ENCODE measurements around the gene FAM200B.
"Not testable (repeated sequence)": the region's sequence is repeated elsewhere in the genome, so short reads cannot be mapped to it uniquely, and the experiment has no call there.

FAM200B gene

GRCh38 chr4:15720851-15721250, 39.2 kb downstream of the FAM200B start:
- Histone ChIP-seq H3K4me1 (ENCODE audit: low read length) (no peaks in the 10 kb centered on the region), H2AFZ (ENCODE audit: low read depth, low read length) (no peak overlapping the region), H3K9ac (ENCODE audit: low read length) (no peak overlapping the region), H4K20me1 (ENCODE audit: insufficient read depth, low read length) (no peaks in the 10 kb centered on the region), H3K4me3 (ENCODE audit: low read length) (no peak overlapping the region), H3K79me2 (ENCODE audit: low read length) (no peaks in the 10 kb centered on the region), H3K9me3 (ENCODE audit: insufficient read depth, low read length) (no peaks in the 10 kb centered on the region), H3K36me3 (replicated peaks; ENCODE audit: low read depth, low read length) (no peaks in the 10 kb centered on the region), H3K27me3 (ENCODE audit: low read depth, low read length) (no peaks in the 10 kb centered on the region), H3K27ac (ENCODE audit: low read length) (no peak overlapping the region), H3K4me2 (ENCODE audit: low read length) (no peak overlapping the region)
- no peak for TF ChIP-seq CTCF (IDR thresholded peaks at IDR 0.05; ENCODE audit: low read depth, low read length)
- TF ChIP-seq EZH2phosphoT487 (IDR thresholded peaks at IDR 0.05; ENCODE audit: low read depth) = no peak

- H3K27ac ChIP-seq (ENCODE audit: low read length) = no peak overlapping the region
- H3K9me3 ChIP-seq (ENCODE audit: insufficient read depth, low read length) = no peaks in the 10 kb centered on the region
- H3K9ac ChIP-seq (ENCODE audit: low read length) = no peak overlapping the region
- no peak overlapping the region for H2AFZ ChIP-seq (ENCODE audit: low read depth, low read length)
- no peaks in the 10 kb centered on the region for H3K4me1 ChIP-seq (ENCODE audit: low read length)
- H3K36me3 ChIP-seq (replicated peaks; ENCODE audit: low read depth, low read length) = no peaks in the 10 kb centered on the region
- H3K4me2 ChIP-seq (ENCODE audit: low read length) = no peak overlapping the region
- H3K4me3 ChIP-seq (ENCODE audit: low read length) = no peak overlapping the region
- H3K79me2 ChIP-seq (ENCODE audit: low read length) = no peaks in the 10 kb centered on the region
- H4K20me1 ChIP-seq (ENCODE audit: insufficient read depth, low read length) = no peaks in the 10 kb centered on the region
- H3K27me3 ChIP-seq (ENCODE audit: low read depth, low read length) = peaks cover 4% of the 10 kb centered on the region; the same call in 1 of the 2 replicates
- TF ChIP-seq EZH2phosphoT487 (IDR thresholded peaks at IDR 0.05; ENCODE audit: low read depth) (no peak), CTCF (IDR thresholded peaks at IDR 0.05; ENCODE audit: low read depth, low read length) (no peak)
Observed at GRCh38 chr4:15725608-15726007, 44.0 kb downstream of the FAM200B start.

GRCh38 chr4:15729910-15730533, 48.4 kb downstream of the FAM200B start:
- no peaks in the 10 kb centered on the region for H3K79me2 ChIP-seq (ENCODE audit: low read length)
- no peak overlapping the region for H2AFZ ChIP-seq (ENCODE audit: low read depth, low read length)
- H4K20me1 ChIP-seq (ENCODE audit: insufficient read depth, low read length) = no peaks in the 10 kb centered on the region
- no peak overlapping the region for H3K9ac ChIP-seq (ENCODE audit: low read length)
- no peak overlapping the region for H3K27ac ChIP-seq (ENCODE audit: low read length)
- peaks cover 4% of the 10 kb centered on the region; the same call in 1 of the 2 replicates for H3K27me3 ChIP-seq (ENCODE audit: low read depth, low read length)
- H3K36me3 ChIP-seq (replicated peaks; ENCODE audit: low read depth, low read length) = no peaks in the 10 kb centered on the region
- TF ChIP-seq CTCF (IDR thresholded peaks at IDR 0.05; ENCODE audit: low read depth, low read length) = peak; percentile 69
- no peak for TF ChIP-seq EZH2phosphoT487 (IDR thresholded peaks at IDR 0.05; ENCODE audit: low read depth)
- H3K4me3 ChIP-seq (ENCODE audit: low read length) = no peak overlapping the region
- no peak overlapping the region for H3K4me2 ChIP-seq (ENCODE audit: low read length)
- no peaks in the 10 kb centered on the region for H3K4me1 ChIP-seq (ENCODE audit: low read length)
- H3K9me3 ChIP-seq (ENCODE audit: insufficient read depth, low read length) = no peaks in the 10 kb centered on the region

- H3K79me2 ChIP-seq (ENCODE audit: low read length); H4K20me1 ChIP-seq (ENCODE audit: insufficient read depth, low read length); H3K9ac ChIP-seq (ENCODE audit: low read length); H3K4me2 ChIP-seq (ENCODE audit: low read length); H3K36me3 ChIP-seq (replicated peaks; ENCODE audit: low read depth, low read length); H3K9me3 ChIP-seq (ENCODE audit: insufficient read depth, low read length); H3K27ac ChIP-seq (ENCODE audit: low read length); H3K27me3 ChIP-seq (ENCODE audit: low read depth, low read length); H3K4me1 ChIP-seq (ENCODE audit: low read length); H2AFZ ChIP-seq (ENCODE audit: low read depth, low read length); H3K4me3 ChIP-seq (ENCODE audit: low read length): not testable (repeated sequence)
Observed at GRCh38 chr4:15733061-15733460, 51.4 kb downstream of the FAM200B start.

All from OCI-LY3 (cell line).